AG04450 (cell line): ENCODE measurements around the gene CHMP5. TPM values are rescaled to one million over a fixed set of nuclear protein-coding genes. Genes with fewer than 3 reads are reported as not detected.

Source experiments
- CTCF ChIA-PET: fragments of 300-600, 350-600 bp; formaldehyde crosslinking; extraction: SDS; loops from one replicate; lab custom pipeline; 2022; ENCODE audit warnings: antibody characterized with exemption, inconsistent platforms; lab: Charles Lee
- POLR2A ChIA-PET: fragments of 350-600 bp; formaldehyde crosslinking; extraction: SDS; loops from one replicate; lab custom pipeline; 2021; ENCODE audit warnings: antibody characterized with exemption, inconsistent platforms; lab: Yijun Ruan, JAX
- DNase-seq: peaks from one replicate; pipeline ENCODE4 v3.0.0-alpha.2; 2011; ENCODE audit warnings: low read depth, low spot score
- H3K27ac ChIP-seq: one replicate; pipeline ENCODE4 v1.5.1; 2012; ENCODE audit warnings: low read depth, low read length, control low read depth
- H3K27me3 ChIP-seq: one replicate; pipeline ENCODE4 v1.6.0; 2012; ENCODE audit warnings: low read length; ENCODE audit not compliant: control insufficient read depth, insufficient read depth
- H3K4me3 ChIP-seq: 2 replicates; pipeline ENCODE4 v1.5.1; 2011; ENCODE audit warnings: mild to moderate bottlenecking, low read depth, low read length, control low read depth
- H3K9me3 ChIP-seq: 2 replicates; pipeline ENCODE4 v1.5.1; 2012; ENCODE audit warnings: low read length; ENCODE audit not compliant: control insufficient read depth, insufficient read depth
- polyA plus RNA-seq: library from polyadenylated mRNA; depleted of rRNA; stranded (reverse); fragments of >200 nt; gene quantifications from 2 replicates; pipeline ENCODE4 v1.2.3, GENCODE V29; 2011
- TF ChIP-seq, protein P1 (sequence below): IDR thresholded peaks from 2 replicates; pipeline ENCODE4 v1.5.1; 2011; ENCODE audit warnings: low read depth, low read length, control low read depth, inconsistent platforms

The CHMP5 gene
- polyA plus RNA-seq, 1 experiment = 144 TPM

DNA sequence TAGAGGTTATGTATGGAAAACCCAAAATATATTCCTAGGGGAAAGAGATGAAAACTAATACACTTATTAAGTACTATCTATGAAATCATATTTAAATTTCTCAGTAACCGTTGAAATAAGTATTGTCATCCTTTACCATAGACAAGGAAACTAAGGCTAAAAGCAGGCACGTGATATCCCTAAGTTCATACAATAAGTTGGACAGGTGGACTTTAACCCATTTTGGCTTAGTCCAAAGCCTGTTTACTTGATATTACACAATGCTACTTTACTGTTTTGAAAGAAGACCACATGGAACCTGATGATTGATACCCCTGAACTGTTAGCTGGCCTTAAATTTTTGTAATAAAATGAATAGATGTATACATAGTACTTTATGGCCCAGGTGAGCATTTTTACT is 28.9 kb downstream of the CHMP5 start:
- DNase-seq = no peak
- Histone ChIP-seq H3K27ac (no peak overlapping the region), H3K27me3 (no peaks in the 10 kb centered on the region), H3K9me3 (peaks cover 4% of the 10 kb centered on the region; the same call in 1 of the 2 replicates), H3K4me3 (no peak overlapping the region)
- ChIA-PET POLR2A (interaction anchor here (0.6 kb wide), 1 partner anchor 9 kb away, joined by 6 read pairs; no protein-coding TSS in a partner anchor), CTCF (no interaction called here)
- TF ChIP-seq, protein P1, sequence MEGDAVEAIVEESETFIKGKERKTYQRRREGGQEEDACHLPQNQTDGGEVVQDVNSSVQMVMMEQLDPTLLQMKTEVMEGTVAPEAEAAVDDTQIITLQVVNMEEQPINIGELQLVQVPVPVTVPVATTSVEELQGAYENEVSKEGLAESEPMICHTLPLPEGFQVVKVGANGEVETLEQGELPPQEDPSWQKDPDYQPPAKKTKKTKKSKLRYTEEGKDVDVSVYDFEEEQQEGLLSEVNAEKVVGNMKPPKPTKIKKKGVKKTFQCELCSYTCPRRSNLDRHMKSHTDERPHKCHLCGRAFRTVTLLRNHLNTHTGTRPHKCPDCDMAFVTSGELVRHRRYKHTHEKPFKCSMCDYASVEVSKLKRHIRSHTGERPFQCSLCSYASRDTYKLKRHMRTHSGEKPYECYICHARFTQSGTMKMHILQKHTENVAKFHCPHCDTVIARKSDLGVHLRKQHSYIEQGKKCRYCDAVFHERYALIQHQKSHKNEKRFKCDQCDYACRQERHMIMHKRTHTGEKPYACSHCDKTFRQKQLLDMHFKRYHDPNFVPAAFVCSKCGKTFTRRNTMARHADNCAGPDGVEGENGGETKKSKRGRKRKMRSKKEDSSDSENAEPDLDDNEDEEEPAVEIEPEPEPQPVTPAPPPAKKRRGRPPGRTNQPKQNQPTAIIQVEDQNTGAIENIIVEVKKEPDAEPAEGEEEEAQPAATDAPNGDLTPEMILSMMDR = no peak

DNA sequence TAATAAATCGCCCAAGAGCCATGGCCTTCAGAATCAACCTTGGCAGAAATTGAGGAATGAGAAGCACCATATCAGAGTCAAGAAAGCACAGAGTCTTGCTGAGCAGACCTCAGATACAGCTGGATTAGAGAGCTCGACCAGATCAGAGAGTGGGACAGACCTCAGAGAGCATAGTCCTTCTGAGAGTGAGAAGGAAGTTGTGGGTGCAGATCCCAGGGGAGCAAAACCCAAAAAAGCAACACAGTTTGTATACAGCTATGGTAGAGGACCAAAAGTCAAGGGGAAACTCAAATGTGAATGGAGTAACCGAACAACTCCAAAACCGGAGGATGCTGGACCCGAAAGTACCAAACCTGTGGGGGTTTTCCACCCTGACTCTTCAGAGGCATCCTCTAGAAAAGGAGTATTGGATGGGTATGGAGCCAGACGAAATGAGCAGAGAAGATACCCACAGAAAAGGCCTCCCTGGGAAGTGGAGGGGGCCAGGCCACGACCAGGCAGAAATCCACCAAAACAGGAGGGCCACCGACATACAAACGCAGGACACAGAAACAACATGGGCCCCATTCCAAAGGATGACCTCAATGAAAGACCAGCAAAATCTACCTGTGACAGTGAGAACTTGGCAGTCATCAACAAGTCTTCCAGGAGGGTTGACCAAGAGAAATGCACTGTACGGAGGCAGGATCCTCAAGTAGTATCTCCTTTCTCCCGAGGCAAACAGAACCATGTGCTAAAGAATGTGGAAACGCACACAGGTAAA is 30.0 kb downstream of the CHMP5 start:
- TF ChIP-seq, protein P1 = no peak
- CTCF ChIA-PET = no interaction called here

DNA sequence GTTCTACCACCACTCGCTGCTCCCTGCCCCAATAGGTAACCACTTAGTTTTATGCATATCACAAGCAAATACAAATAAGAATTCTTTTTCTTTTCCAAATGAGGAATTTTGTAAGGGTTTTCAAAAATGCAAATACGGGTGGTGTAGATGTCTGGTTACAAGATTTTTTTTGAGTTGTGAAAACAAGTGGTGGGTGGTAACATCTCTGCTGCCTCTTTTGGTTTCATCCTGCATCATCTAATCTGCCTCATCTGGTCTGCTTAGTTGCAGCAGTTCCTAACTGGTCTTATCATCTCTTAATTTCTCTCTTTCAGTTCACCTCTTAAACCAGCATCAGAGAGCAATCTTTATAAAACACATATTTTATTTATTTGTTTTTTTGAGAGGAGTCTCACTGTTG is 30.7 kb downstream of the CHMP5 start:
- TF ChIP-seq, protein P1 = no peak
- CTCF ChIA-PET = interaction anchor here (0.7 to 2.1 kb wide), 2 partner anchors 10 to 158 kb away, joined by 4 to 10 read pairs; no protein-coding TSS in a partner anchor
- POLR2A ChIA-PET = interaction anchor here (0.6 kb wide), 1 partner anchor 29 kb away, joined by 3 read pairs; no protein-coding TSS in a partner anchor

More for the DNA sequence above, 30.0 kb downstream of the CHMP5 start:
- Histone ChIP-seq H3K27ac (no peak overlapping the region), H3K27me3 (no peaks in the 10 kb centered on the region), H3K9me3 (peaks cover 4% of the 10 kb centered on the region; the same call in 1 of the 2 replicates), H3K4me3 (no peak overlapping the region)
- DNase-seq = no peak
- POLR2A ChIA-PET = no interaction called here

DNA sequence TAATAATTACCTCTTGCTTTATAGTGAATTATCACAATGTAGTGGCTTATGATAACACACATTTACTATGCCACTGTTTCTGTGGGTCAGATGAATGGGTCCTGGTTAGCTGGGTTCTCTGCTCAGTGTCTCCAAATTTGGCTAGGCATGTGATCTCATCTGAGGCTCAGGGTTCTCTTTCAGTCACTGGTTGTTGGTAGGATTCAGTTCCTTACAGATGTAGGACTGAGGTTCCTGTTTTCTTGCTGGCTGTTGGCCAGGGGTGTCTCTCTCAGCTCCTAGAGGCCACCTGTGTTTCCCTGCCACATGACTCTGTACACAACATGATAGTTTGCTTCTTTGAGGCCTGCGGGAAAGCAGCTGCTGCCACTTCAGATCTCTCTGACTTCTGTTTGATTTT is 32.6 kb downstream of the CHMP5 start:
- ChIA-PET CTCF (interaction anchor here (1.2 to 2.1 kb wide), 2 partner anchors 10 to 156 kb away, joined by 5 to 10 read pairs; no protein-coding TSS in a partner anchor), POLR2A (no interaction called here)
- no peak overlapping the region for H3K4me3 ChIP-seq
- H3K27me3 ChIP-seq = no peaks in the 10 kb centered on the region
- TF ChIP-seq, protein P1 = no peak
- no peak for DNase-seq
- no peaks in the 10 kb centered on the region for H3K9me3 ChIP-seq
- no peak overlapping the region for H3K27ac ChIP-seq

More for the DNA sequence above, 30.7 kb downstream of the CHMP5 start:
- peaks cover 3% of the 10 kb centered on the region; the same call in 1 of the 2 replicates for H3K9me3 ChIP-seq
- no peak overlapping the region for H3K27ac ChIP-seq
- no peaks in the 10 kb centered on the region for H3K27me3 ChIP-seq
- no peak overlapping the region for H3K4me3 ChIP-seq
- no peak for DNase-seq

DNA sequence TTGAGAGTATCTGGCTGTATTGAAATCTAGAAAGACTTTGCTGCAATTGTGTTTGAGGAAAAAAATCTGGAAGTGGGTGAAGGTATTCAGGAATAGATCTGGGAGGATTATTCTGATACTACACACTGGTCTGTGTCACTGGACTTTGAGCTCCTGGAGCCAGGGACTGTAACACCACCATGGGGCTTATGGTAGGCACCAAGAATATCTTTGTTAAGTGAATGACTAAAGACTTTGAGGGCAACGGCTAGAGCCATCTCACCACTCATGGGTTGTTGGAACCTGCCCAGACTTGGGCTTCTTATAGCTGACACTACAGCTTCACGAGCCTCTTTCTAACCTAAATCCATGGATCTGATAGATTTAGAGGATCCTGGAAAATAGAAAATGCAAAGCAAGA is 35.7 kb downstream of the CHMP5 start:
- no peaks in the 10 kb centered on the region for H3K9me3 ChIP-seq
- H3K4me3 ChIP-seq = no peak overlapping the region
- ChIA-PET CTCF (interaction anchor here (1.9 kb wide), 1 partner anchor 74 kb away, joined by 4 read pairs; no protein-coding TSS in a partner anchor), POLR2A (interaction anchor here (0.7 kb wide), 1 partner anchor 10 kb away, joined by 3 read pairs; the partner anchor contains the start of gene NFX1)
- TF ChIP-seq, protein P1 = no peak
- H3K27ac ChIP-seq = no peak overlapping the region
- no peaks in the 10 kb centered on the region for H3K27me3 ChIP-seq
- DNase-seq = no peak
